Osteoblast (primary cell): Measurements from ENCODE around the gene NTM. TPM values are rescaled to one million over a fixed set of nuclear protein-coding genes. Genes with fewer than 3 reads are reported as not detected.

Experiments used
- DNase-seq: peaks from one replicate; pipeline ENCODE4 v3.0.0; 2011; ENCODE audit warnings: low spot score, mixed read lengths; ENCODE audit not compliant: insufficient read length; ENCODE audit errors: missing footprints
- H2AFZ ChIP-seq: 2 replicates; pipeline ENCODE4 v1.6.0; 2011; ENCODE audit warnings: mild to moderate bottlenecking, low read length
- H3K27ac ChIP-seq: 2 replicates; pipeline ENCODE4 v1.5.1; 2011; ENCODE audit warnings: mild to moderate bottlenecking, low read depth, low read length, moderate library complexity
- H3K27me3 ChIP-seq: 2 replicates; pipeline ENCODE4 v1.6.0; 2012; ENCODE audit warnings: mild to moderate bottlenecking, control low read depth, inconsistent platforms, low read length, moderate library complexity; ENCODE audit not compliant: insufficient read depth
- H3K36me3 ChIP-seq: 2 replicates; pipeline ENCODE4 v1.5.1; 2011; ENCODE audit warnings: mild to moderate bottlenecking, low read length, control low read depth, moderate library complexity; ENCODE audit not compliant: insufficient read depth
- H3K4me1 ChIP-seq: 2 replicates; pipeline ENCODE4 v1.5.1; 2011; ENCODE audit warnings: mild to moderate bottlenecking, low read length, control low read depth, moderate library complexity; ENCODE audit not compliant: insufficient read depth
- H3K4me2 ChIP-seq: 2 replicates; pipeline ENCODE4 v1.6.0; 2011; ENCODE audit warnings: mild to moderate bottlenecking, low read length; ENCODE audit not compliant: insufficient read depth
- H3K4me3 ChIP-seq: fragments of 200-600 bp; sonication (generic); 3 replicates; pipeline ENCODE4 v1.5.1; 2012; ENCODE audit warnings: mild to moderate bottlenecking, low read length, inconsistent platforms; ENCODE audit not compliant: insufficient read depth
- H3K79me2 ChIP-seq: 2 replicates; pipeline ENCODE4 v1.6.0; 2012; ENCODE audit warnings: mild to moderate bottlenecking, low read length, control low read depth, inconsistent platforms; ENCODE audit not compliant: insufficient read depth
- H3K9me3 ChIP-seq: 2 replicates; pipeline ENCODE4 v1.5.1; 2011; ENCODE audit warnings: low read depth, low read length, control low read depth
- H4K20me1 ChIP-seq: 2 replicates; pipeline ENCODE4 v1.6.0; 2012; ENCODE audit warnings: mild to moderate bottlenecking, low read length, control low read depth; ENCODE audit not compliant: insufficient read depth
- CTCF ChIP-seq: IDR thresholded peaks from 2 replicates; pipeline ENCODE4 v1.5.1; 2011; ENCODE audit warnings: mild to moderate bottlenecking, low read depth, low read length, moderate library complexity; ENCODE audit errors: extremely low read depth
- total RNA-seq: library from RNA; depleted of rRNA; stranded (reverse); fragments of >200 nt; gene quantifications from 2 replicates; pipeline ENCODE4 v1.2.3, GENCODE V29; 2012

NTM gene
- total RNA-seq, 1 donor = 48.1 TPM

- no peak overlapping the region for H3K4me3 ChIP-seq
- H3K9me3 ChIP-seq = no peaks in the 10 kb centered on the region
- H3K27ac ChIP-seq = no peak overlapping the region
Observed at GRCh38 chr11:131645237-131645636, 274.8 kb downstream of the NTM start.

DNA sequence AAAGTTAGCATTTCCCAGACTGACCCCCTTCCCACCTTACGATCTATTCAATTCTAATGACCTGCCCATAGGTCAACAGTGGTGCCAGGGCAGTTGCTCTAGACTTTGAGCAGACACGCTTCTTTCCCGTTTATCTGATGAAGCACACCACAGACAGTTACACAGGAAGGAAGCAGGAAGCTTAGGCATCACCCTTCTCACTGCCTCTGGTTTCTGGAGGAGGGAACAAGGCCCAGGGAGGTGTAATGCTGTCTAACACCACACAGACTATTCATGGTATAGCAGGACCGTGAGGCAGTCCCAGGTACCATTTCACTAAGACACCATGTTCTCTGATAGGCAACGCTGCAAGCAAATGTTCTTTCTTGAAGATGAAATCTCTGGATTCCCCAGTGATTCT lies 279.4 kb downstream of the NTM start:
- no peak for TF ChIP-seq CTCF

More at GRCh38 chr11:131645237-131645636, 274.8 kb downstream of the NTM start:
- Histone ChIP-seq H3K27me3 (peaks cover 17% of the 10 kb centered on the region), H3K4me2 (no peak overlapping the region), H3K36me3 (no peaks in the 10 kb centered on the region), H3K4me1 (no peaks in the 10 kb centered on the region), H2AFZ (no peak overlapping the region), H4K20me1 (no peaks in the 10 kb centered on the region), H3K79me2 (no peaks in the 10 kb centered on the region)
- no peak for TF ChIP-seq CTCF
- no peak for DNase-seq

DNA sequence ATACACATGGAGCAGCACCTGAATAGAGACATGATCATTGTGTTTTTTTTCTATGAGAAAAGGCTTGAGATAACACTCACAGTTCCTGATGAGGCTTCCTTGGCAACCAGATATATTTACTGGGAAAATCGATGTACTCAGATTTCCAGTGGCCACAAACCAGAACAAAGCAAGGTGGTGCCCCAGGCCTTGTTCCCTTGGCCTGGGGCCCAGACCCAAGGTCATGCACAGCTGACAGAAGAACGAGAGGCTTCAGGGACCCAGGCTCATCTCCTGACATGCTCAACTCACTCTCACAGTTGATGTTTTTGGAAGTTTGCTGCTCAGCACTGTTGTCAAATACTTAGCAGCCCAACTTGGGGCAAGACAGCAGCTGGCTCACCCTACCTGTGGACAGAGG lies 281.8 kb downstream of the NTM start:
- Histone ChIP-seq H3K4me1 (no peaks in the 10 kb centered on the region), H3K9me3 (no peaks in the 10 kb centered on the region), H3K36me3 (no peaks in the 10 kb centered on the region), H3K27me3 (peaks cover 16% of the 10 kb centered on the region), H2AFZ (no peak overlapping the region), H3K4me2 (no peak overlapping the region), H3K4me3 (no peak overlapping the region), H3K27ac (no peak overlapping the region), H3K79me2 (no peaks in the 10 kb centered on the region), H4K20me1 (no peaks in the 10 kb centered on the region)
- no peak for DNase-seq
- no peak for TF ChIP-seq CTCF

More for the DNA sequence above, 279.4 kb downstream of the NTM start:
- Histone ChIP-seq H3K9me3 (no peaks in the 10 kb centered on the region), H3K36me3 (no peaks in the 10 kb centered on the region), H3K79me2 (no peaks in the 10 kb centered on the region), H3K27me3 (peaks cover 16% of the 10 kb centered on the region), H4K20me1 (no peaks in the 10 kb centered on the region), H3K27ac (no peak overlapping the region), H3K4me1 (no peaks in the 10 kb centered on the region), H2AFZ (no peak overlapping the region), H3K4me3 (no peak overlapping the region), H3K4me2 (no peak overlapping the region)
- DNase-seq = no peak

DNA sequence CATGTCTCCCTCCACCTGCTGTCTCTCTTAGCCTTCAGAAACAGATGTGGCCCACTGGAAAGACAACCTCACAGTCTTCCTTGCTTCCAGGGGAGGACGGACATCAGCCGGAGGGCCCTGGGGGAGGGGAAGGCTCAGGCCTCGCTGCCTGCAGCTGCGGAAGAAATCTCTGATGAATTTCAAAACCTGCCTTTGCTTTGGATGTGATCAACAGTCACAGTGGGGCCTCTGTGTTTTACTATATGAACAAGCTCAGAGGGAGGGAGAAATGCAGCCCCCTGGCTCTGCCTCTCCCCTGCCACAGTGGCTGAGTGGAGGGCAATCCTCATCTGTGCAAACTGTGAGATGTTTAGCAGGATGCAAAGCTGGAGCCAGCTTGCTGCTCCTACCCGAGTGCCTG lies 282.8 kb downstream of the NTM start:
- no peak overlapping the region for H3K4me2 ChIP-seq
- H3K4me1 ChIP-seq = no peaks in the 10 kb centered on the region
- no peak for DNase-seq
- H3K27ac ChIP-seq = no peak overlapping the region
- H3K9me3 ChIP-seq = no peaks in the 10 kb centered on the region
- no peak overlapping the region for H2AFZ ChIP-seq
- H3K27me3 ChIP-seq = peaks cover 10% of the 10 kb centered on the region
- no peaks in the 10 kb centered on the region for H3K79me2 ChIP-seq
- H4K20me1 ChIP-seq = no peaks in the 10 kb centered on the region
- no peak overlapping the region for H3K4me3 ChIP-seq
- TF ChIP-seq CTCF = no peak
- H3K36me3 ChIP-seq = no peaks in the 10 kb centered on the region
